Subcutaneous abdominal adipose tissue (tissue), 5 donors: Measurements from ENCODE around the gene USP26.
"Not testable (repeated sequence)": the region's sequence is repeated elsewhere in the genome, so short reads cannot be mapped to it uniquely, and the experiment has no call there.

Experiments
- H3K27ac ChIP-seq: one replicate; pipeline ENCODE4 v1.7.0; 2013; ENCODE audit warnings: low read depth, mild to moderate bottlenecking, inconsistent platforms, low read length, moderate library complexity
- H3K27me3 ChIP-seq, 5 donors: one replicate each; pipeline ENCODE4 v1.7.0; 2013; ENCODE audit warnings: low read length in 5 of 5, inconsistent platforms in 1 of 5; ENCODE audit not compliant: control insufficient read depth in 5 of 5, insufficient read depth in 4 of 5
- H3K36me3 ChIP-seq, 5 donors: one replicate each; pipeline ENCODE4 v1.7.0; 2013; ENCODE audit warnings: low read length in 5 of 5; ENCODE audit not compliant: control insufficient read depth in 5 of 5, insufficient read depth in 5 of 5
- H3K4me1 ChIP-seq, 5 donors: one replicate each; pipeline ENCODE4 v1.7.0; 2013; ENCODE audit warnings: low read length in 5 of 5, mild to moderate bottlenecking in 3 of 5, moderate library complexity in 1 of 5; ENCODE audit not compliant: control insufficient read depth in 5 of 5, insufficient read depth in 5 of 5
- H3K4me3 ChIP-seq, 5 donors: one replicate each; pipeline ENCODE4 v1.7.0; 2013; ENCODE audit warnings: low read length in 5 of 5, low read depth in 1 of 5
- H3K9ac ChIP-seq, 5 donors: one replicate each; pipeline ENCODE4 v1.7.0; 2013; ENCODE audit warnings: low read length in 5 of 5, mild to moderate bottlenecking in 4 of 5, moderate library complexity in 3 of 5
- H3K9me3 ChIP-seq, 5 donors: one replicate each; pipeline ENCODE4 v1.7.0; 2013; ENCODE audit warnings: low read length in 5 of 5; ENCODE audit not compliant: control insufficient read depth in 5 of 5
- donor health status: healthy.
- donor health status: healthy.
- donor health status: healthy.
- donor health status: healthy.
- donor health status: healthy.

USP26 gene

DNA sequence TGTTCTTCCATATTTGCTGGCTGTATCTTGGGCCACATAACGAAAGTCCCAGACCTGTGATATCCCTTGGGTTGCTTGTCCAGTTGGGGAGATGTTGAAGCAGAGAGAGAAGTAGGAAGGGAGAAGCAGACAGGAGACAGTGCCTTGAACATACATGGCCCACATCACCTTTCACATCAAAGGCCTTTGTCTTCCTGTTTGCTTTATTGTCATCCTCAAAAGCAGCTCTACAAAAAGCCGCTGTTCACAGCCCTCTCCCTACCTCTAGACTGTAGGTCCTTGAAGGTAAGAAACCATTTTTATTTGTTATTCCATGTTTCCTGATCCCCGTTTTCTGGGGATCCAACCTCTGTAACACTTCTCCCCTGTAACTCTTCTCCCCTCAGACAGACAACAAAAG is 14.9 kb downstream of the USP26 start:
- Histone ChIP-seq H3K9ac (no peak overlapping the region), H3K4me1 (no peaks in the 10 kb centered on the region), H3K36me3 (no peaks in the 10 kb centered on the region), H3K4me3 (no peak overlapping the region), H3K27me3 (peaks cover 0 to 3% (median 2%) of the 10 kb centered on the region in 5 donors), H3K27ac (no peak overlapping the region), H3K9me3 (no peaks in the 10 kb centered on the region)

DNA sequence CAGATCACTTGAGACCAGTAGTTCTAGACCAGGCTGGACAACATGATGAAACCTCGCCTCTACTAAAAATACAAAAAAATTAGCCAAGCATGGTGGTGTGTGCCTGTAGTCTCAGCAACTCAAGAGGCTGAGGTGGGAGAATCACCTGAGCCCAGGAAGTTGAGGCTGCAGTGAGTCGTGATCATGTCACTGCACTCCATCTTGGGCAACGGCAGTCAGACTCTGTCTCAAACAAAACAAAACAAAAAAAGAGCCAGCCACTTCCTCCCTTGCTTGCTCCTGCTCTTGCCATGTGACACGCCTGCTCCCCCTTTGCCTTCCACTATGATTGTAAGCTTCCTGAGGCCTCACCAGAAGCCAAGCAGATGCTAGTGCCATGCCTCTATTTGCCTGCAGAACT is 19.1 kb downstream of the USP26 start:
- not testable (repeated sequence) for H3K9ac ChIP-seq, H3K27ac ChIP-seq, H3K4me1 ChIP-seq, H3K4me3 ChIP-seq, H3K36me3 ChIP-seq, H3K9me3 ChIP-seq, H3K27me3 ChIP-seq

DNA sequence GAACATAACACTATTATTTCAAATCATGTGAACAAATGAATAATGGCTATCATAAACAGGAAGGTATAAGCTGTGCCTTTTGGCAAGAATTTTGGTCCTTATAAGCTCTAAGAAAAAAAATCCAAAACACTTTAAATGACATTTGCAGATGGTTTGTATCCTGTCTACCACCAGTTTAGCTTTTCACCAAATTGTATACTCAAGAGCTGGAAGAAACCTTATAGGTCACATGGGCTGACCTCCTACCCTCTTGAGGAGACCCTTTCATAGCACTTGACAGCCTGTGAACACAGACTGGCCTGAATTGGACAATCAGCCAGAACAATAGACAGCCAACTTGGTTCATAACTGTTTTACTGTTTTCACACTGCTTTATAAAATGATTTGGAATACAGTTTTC is 24.3 kb downstream of the USP26 start:
- Histone ChIP-seq H3K27me3 (no peaks in the 10 kb centered on the region), H3K9me3 (no peaks in the 10 kb centered on the region), H3K9ac (no peak overlapping the region), H3K36me3 (no peaks in the 10 kb centered on the region), H3K27ac (no peak overlapping the region), H3K4me1 (no peaks in the 10 kb centered on the region), H3K4me3 (no peak overlapping the region)

DNA sequence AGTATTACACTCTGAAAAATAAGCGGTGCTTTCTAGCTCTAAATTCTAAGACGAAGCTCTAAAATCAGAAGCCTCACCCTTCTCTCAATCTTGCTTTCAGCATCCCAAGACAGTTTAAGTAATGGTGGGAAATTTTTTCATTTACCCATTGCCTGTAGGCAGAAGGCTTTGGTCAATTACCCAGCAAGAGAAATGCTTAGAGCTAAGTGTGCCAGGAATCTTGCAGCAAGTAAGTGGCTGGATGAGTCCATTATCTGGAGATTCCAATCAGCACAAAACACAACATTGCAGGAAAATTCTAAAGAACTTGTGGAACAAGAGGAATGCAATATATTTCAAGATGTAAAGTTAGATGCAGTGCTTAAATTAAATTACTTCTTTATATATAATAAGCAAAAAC is 28.4 kb downstream of the USP26 start:
- Histone ChIP-seq H3K4me3 (no peak overlapping the region), H3K36me3 (no peaks in the 10 kb centered on the region), H3K9me3 (peaks cover 0 to 3% (median 0%) of the 10 kb centered on the region in 5 donors), H3K9ac (no peak overlapping the region), H3K4me1 (no peaks in the 10 kb centered on the region), H3K27ac (no peak overlapping the region), H3K27me3 (no peaks in the 10 kb centered on the region)

DNA sequence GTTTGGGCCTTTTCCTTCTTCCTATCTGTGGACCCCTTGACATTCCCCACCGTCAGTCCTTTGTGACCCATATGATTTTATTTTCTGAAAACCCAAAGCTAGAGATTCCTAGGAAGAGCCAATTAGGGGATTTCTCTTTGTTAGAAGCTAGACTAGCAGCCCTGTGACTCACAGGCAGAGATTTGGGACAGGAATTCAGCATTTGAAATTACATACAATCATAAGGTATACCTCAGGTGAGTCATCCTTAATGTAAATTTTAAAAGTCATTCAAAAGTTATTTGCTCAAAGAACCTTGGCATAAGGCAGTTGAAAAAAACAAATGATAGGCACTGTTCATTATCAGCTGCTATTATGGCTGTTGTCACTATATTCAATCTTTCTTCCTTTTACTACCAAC is 40.6 kb downstream of the USP26 start:
- peaks cover 0 to 7% (median 2%) of the 10 kb centered on the region in 5 donors for H3K27me3 ChIP-seq
- no peak overlapping the region for H3K9ac ChIP-seq
- no peaks in the 10 kb centered on the region for H3K4me1 ChIP-seq
- no peak overlapping the region for H3K27ac ChIP-seq
- H3K9me3 ChIP-seq = no peaks in the 10 kb centered on the region
- H3K4me3 ChIP-seq = no peak overlapping the region
- no peaks in the 10 kb centered on the region for H3K36me3 ChIP-seq

DNA sequence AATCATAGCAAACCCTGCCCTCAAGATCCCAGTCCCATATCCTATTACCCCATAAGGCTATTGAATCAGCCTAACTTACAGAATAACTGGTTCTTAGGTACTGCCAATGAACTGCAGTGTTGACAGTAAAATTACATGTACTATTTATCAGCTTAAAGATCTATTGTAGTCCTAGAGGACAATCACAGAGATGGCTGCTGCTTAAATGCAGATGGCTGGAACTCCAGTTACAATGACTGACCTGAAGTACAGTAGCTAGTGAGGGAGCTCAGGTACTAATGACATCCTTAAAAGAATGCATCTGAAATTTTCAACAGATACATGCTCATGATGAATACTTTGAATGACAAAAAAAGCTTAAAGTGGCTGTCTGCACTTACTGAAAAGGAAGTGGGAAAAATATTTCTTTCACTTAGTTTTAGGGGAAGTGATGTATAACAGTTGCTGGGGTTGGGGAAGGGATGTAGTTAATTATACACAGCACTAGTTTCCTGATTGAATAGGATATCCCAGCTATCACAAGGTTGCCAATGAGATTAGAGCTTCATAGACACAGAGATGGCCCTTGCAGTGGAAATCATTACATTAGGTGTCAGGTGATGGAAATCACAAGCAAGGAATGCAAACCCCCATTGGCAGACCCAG is 42.0 kb downstream of the USP26 start:
- no peaks in the 10 kb centered on the region for H3K36me3 ChIP-seq
- H3K9me3 ChIP-seq = no peaks in the 10 kb centered on the region
- no peak overlapping the region for H3K9ac ChIP-seq
- H3K4me3 ChIP-seq = no peak overlapping the region
- peaks cover 3 to 5% (median 3%) of the 10 kb centered on the region in 5 donors for H3K27me3 ChIP-seq
- no peak overlapping the region for H3K27ac ChIP-seq
- no peaks in the 10 kb centered on the region for H3K4me1 ChIP-seq

DNA sequence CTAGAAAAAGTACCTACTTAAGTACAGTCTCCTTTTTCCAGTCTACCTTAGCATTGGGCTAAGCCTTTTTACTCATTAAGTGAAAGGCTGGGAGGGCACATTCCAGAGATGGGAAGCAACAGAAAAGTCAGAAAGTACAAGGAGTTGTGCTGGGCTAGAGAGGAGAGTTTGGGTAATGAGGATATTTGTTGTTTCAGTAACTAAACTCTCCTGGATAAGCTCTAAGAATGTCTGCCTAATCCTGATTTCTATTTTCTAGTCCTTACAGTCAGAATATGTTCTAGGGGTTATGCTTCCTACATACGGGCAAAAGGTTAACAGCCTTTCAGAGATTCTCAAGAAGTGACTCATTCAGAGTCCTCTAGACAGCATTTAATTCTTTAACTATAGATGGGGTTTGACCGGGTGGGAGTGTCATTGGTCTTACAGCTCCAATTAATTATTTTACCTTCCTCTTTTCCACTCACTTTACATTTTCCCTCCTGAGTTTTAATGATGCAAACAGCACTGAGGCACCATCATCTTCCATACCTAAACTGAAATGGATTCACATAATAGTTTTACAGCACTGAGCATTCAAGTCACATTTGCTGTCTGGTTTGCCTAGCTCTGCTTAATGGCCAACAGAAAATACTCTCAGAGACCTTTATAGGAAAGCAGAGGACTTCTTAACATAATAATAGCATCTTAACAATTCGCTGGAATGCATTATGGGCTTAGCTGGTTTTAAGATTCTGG is 42.9 kb downstream of the USP26 start:
- Histone ChIP-seq H3K9ac (no peak overlapping the region), H3K27me3 (peaks cover 0 to 5% (median 3%) of the 10 kb centered on the region in 5 donors), H3K4me3 (no peak overlapping the region), H3K4me1 (no peaks in the 10 kb centered on the region), H3K36me3 (no peaks in the 10 kb centered on the region), H3K9me3 (no peaks in the 10 kb centered on the region), H3K27ac (no peak overlapping the region)

DNA sequence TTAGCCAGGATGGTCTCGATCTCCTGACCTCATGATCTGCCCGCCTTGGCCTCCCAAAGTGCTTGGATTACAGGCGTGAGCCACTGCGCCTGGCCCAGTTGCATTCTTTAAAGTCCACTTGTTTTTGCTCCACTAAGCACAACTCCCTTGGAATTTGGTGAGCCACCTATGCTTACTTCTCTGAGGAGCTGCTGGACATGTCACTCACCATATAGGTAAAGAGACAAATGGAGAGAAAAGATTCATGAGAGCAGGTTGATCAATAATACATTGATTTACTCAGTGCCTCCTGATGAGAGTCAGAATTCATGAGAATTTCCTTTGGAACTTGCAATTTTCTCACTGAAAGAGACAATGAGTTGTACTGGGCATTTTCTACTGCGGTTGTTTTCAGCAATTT is 48.2 kb downstream of the USP26 start:
- H3K4me3 ChIP-seq = no peak overlapping the region
- H3K4me1 ChIP-seq = no peaks in the 10 kb centered on the region
- peaks cover 0 to 9% (median 3%) of the 10 kb centered on the region in 5 donors for H3K27me3 ChIP-seq
- H3K27ac ChIP-seq = no peak overlapping the region
- H3K9me3 ChIP-seq = no peaks in the 10 kb centered on the region
- H3K36me3 ChIP-seq = no peaks in the 10 kb centered on the region
- H3K9ac ChIP-seq = no peak overlapping the region

DNA sequence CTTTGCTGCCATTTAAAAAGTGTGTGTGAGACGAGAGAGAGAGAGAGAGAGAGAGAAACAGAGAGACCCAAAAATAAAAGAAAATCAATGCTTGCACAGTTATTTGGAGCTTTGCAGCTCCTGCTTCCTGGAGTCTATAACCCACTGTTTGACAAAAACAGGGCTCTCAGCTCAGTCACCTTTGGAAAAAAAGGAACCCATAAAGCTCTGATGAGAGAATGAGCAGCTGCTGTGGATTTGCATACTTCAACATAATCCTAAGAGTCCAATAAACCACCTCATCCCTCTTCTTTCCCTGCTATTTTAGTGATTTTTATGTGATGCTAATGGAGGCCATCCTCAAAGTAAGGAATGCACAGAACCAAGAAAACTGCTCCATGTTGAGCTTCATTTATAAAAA is 50.3 kb downstream of the USP26 start:
- Histone ChIP-seq H3K36me3 (no peaks in the 10 kb centered on the region), H3K27ac (no peak overlapping the region), H3K9ac (no peak overlapping the region), H3K9me3 (no peaks in the 10 kb centered on the region), H3K4me1 (no peaks in the 10 kb centered on the region), H3K27me3 (peaks cover 0 to 9% (median 3%) of the 10 kb centered on the region in 5 donors), H3K4me3 (no peak overlapping the region)

DNA sequence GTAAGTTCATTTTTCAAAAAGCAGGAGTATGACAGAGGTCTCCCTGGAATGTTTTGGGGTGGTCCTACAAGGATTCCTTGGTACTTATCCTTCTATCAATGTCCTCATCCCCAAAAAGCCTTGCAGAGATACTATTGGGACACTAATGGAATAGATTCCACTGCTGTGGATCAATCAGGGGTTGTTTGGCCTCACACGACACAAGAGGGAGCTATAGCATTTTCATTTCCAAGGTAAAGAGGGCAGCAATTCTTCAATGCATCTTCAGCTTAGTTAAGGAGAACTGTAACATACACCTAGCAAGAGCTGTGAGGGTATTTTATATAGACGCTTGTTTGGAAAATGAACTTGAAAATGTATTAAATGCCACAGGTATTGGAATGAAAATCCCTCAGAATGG is 50.9 kb downstream of the USP26 start:
- Histone ChIP-seq H3K36me3 (no peaks in the 10 kb centered on the region), H3K9ac (no peak overlapping the region), H3K4me3 (no peak overlapping the region), H3K27me3 (peaks cover 0 to 8% (median 3%) of the 10 kb centered on the region in 5 donors), H3K4me1 (no peaks in the 10 kb centered on the region), H3K9me3 (no peaks in the 10 kb centered on the region), H3K27ac (no peak overlapping the region)
